GM10248 (cell line): ENCODE results near the gene KRT9.
"Not testable (repeated sequence)": the region's sequence is repeated elsewhere in the genome, so short reads cannot be mapped to it uniquely, and the experiment has no call there.

Experiments used
- CTCF ChIA-PET: fragments of 300-600 bp; sonication (Branson Sonifier 250); formaldehyde crosslinking; extraction: SDS; loops from one replicate; lab custom pipeline; 2021; ENCODE audit warnings: antibody characterized with exemption; lab: Yijun Ruan, JAX
- POLR2A ChIA-PET: fragments of 350-650 bp; sonication (Branson Sonifier 250); formaldehyde crosslinking; extraction: SDS; loops from one replicate; lab custom pipeline; 2020; ENCODE audit warnings: antibody characterized with exemption; lab: Yijun Ruan, JAX
- DNase-seq: peaks from one replicate; pipeline ENCODE4 v3.0.0; 2012; ENCODE audit errors: extremely low spot score
- TF ChIP-seq, protein P1 (sequence below): IDR thresholded peaks from 2 replicates; pipeline ENCODE4 v1.5.1; 2012; ENCODE audit warnings: mild to moderate bottlenecking, low read depth; ENCODE audit errors: extremely low read depth, missing control alignments, control extremely low read depth

Gene KRT9

GRCh38 chr17:41544491-41544892 lies 27.4 kb downstream of the KRT9 start:
- no peak for DNase-seq
- TF ChIP-seq, protein P1, sequence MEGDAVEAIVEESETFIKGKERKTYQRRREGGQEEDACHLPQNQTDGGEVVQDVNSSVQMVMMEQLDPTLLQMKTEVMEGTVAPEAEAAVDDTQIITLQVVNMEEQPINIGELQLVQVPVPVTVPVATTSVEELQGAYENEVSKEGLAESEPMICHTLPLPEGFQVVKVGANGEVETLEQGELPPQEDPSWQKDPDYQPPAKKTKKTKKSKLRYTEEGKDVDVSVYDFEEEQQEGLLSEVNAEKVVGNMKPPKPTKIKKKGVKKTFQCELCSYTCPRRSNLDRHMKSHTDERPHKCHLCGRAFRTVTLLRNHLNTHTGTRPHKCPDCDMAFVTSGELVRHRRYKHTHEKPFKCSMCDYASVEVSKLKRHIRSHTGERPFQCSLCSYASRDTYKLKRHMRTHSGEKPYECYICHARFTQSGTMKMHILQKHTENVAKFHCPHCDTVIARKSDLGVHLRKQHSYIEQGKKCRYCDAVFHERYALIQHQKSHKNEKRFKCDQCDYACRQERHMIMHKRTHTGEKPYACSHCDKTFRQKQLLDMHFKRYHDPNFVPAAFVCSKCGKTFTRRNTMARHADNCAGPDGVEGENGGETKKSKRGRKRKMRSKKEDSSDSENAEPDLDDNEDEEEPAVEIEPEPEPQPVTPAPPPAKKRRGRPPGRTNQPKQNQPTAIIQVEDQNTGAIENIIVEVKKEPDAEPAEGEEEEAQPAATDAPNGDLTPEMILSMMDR, result no peak
- ChIA-PET CTCF (interaction anchor here (1.2 to 1.9 kb wide), 2 partner anchors 20 to 118 kb away, joined by 3 to 8 read pairs; no protein-coding TSS in a partner anchor), POLR2A (no interaction called here)

DNA sequence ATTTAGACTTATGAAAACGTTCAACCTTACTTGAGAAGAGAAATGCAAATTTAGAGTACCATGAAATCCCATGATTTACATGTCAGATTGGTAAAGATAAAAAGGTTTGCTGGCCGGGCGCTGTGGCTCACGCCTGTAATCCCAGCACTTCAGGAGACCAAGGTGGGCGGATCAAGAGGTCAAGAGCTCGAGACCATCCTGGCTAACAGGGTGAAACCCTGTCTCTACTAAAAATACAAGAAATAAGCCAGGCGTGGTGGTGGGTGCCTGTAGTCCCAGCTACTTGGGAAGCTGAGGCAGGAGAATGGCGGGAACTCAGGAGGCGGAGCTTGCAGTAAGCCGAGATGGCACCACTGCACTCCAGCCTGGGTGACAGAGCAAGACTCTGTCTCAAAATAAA lies 29.1 kb downstream of the KRT9 start:
- CTCF ChIA-PET, result interaction anchor here (1.4 to 2.8 kb wide), 2 partner anchors 10 to 106 kb away, joined by 5 to 11 read pairs; no protein-coding TSS in a partner anchor
- POLR2A ChIA-PET, DNase-seq: not testable (repeated sequence)

GRCh38 chr17:41542357-41542756 lies 29.5 kb downstream of the KRT9 start:
- CTCF ChIA-PET, result interaction anchor here (1.4 to 2.8 kb wide), 4 partner anchors 8 to 121 kb away, joined by 4 to 26 read pairs (median 8); no protein-coding TSS in a partner anchor
- POLR2A ChIA-PET, result no interaction called here

DNA sequence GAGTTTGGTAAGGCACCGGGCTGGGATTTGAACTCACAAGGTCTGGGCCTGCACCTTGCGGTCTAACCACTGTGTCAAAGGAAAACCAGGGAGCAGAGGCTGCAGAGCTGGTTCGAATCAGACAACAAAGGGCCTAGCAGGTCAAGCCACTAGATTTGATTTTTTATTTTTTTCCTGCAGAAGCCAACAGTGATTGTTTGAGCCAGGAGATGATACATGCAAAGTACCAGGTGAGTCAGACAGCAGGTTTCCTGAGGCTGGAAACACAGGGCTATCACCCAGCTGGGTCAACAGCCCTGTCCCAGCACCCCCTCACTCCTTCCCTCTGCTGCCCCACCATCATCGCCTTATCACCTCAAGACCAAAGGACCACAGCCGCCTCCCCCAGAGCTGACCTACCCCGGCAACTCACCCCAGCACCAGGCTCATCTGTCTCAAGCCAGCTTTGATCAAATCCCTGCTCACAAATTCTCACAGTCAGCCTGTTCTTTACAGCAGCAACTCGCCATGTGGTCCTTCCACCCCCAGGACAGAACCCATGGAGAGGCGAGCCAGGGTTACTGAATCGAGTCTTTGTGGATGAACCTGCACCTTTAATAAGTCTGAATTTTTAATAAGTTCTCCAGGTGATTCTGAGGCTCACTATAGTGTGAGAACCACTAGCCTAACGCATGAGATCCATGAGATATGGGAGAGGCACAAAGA lies 30.8 kb downstream of the KRT9 start:
- POLR2A ChIA-PET, result interaction anchor here (0.7 kb wide), 1 partner anchor 1953 kb away, joined by 3 read pairs; no protein-coding TSS in a partner anchor
- no peak for DNase-seq
- CTCF ChIA-PET, result interaction anchor here (1.1 to 2.8 kb wide), 4 partner anchors 9 to 125 kb away, joined by 3 to 26 read pairs (median 8); no protein-coding TSS in a partner anchor
- TF ChIP-seq, protein P1, result no peak

More at GRCh38 chr17:41542357-41542756, 29.5 kb downstream of the KRT9 start:
- TF ChIP-seq, protein P1, result no peak
- no peak for DNase-seq

GRCh38 chr17:41539979-41540701 lies 31.7 kb downstream of the KRT9 start:
- TF ChIP-seq, protein P1, result no peak
- DNase-seq, result no peak
- POLR2A ChIA-PET, result no interaction called here
- CTCF ChIA-PET, result interaction anchor here (1.1 to 2.8 kb wide), 3 partner anchors 10 to 126 kb away, joined by 3 to 26 read pairs (median 11); no protein-coding TSS in a partner anchor

DNA sequence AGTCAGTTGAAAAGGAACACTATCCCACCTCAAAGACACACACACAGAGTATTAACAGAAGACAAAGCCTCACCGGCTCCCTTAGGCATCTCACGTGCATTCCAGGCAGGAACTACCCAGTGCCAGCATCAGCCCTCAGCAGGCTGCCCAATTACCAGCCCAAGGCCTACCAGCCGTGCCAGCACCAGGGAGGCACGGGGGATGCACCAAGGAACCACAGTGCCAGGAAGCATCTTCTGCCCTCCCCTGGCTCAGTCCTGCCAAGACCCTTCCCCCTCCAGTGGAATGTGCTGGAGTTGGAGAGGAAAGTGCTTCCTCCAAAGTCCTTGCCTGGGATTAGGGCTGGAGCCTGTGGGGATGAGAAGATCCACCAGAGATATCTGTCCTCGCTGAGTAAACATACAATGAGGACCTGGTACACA lies 32.8 kb downstream of the KRT9 start:
- POLR2A ChIA-PET, result no interaction called here
- CTCF ChIA-PET, result interaction anchor here (1.0 kb wide), 1 partner anchor 10 kb away, joined by 3 read pairs; no protein-coding TSS in a partner anchor
- TF ChIP-seq, protein P1, result no peak
- no peak for DNase-seq

- ChIA-PET POLR2A (no interaction called here), CTCF (interaction anchor here (1.0 kb wide), 1 partner anchor 10 kb away, joined by 3 read pairs; no protein-coding TSS in a partner anchor)
- no peak for DNase-seq
- TF ChIP-seq, protein P1, result no peak
Observed at GRCh38 chr17:41538565-41538991, 33.3 kb downstream of the KRT9 start.
